Stimulated activated CD8-positive, alpha-beta memory T cell treated with anti-CD3 and anti-CD28 coated beads, Interleukin-15, amount 100 ng/mL, for 24 hours (primary cell): ENCODE data around the gene MINDY4.

ENCODE experiments used
- DNase-seq: peaks from one replicate; pipeline ENCODE4 v3.0.0-alpha.2; 2020; ENCODE audit warnings: low read depth

The MINDY4 gene

GRCh38 chr7:30743371-30744074, 27.7 kb upstream of the MINDY4 start:
- no peak for DNase-seq

- DNase-seq: no peak
Observed at GRCh38 chr7:30744075-30744417, 27.2 kb upstream of the MINDY4 start.

- DNase-seq: no peak
Observed at GRCh38 chr7:30745261-30745941, 25.8 kb upstream of the MINDY4 start.

- no peak for DNase-seq
Observed at GRCh38 chr7:30750010-30750409, 21.2 kb upstream of the MINDY4 start.

GRCh38 chr7:30750683-30751650, 20.2 kb upstream of the MINDY4 start:
- no peak for DNase-seq

GRCh38 chr7:30751696-30752273, 19.4 kb upstream of the MINDY4 start, which contains the start of gene INMT:
Gene INMT (plus strand): TSS chr7:30752135. CDS start chr7:30752151, 16 bp downstream.
- no peak for DNase-seq

- DNase-seq: no peak
Observed at GRCh38 chr7:30752484-30752883, 18.7 kb upstream of the MINDY4 start.

GRCh38 chr7:30752979-30753378, 18.2 kb upstream of the MINDY4 start:
- no peak for DNase-seq

GRCh38 chr7:30754315-30754877, 16.8 kb upstream of the MINDY4 start:
- DNase-seq: no peak

- DNase-seq: no peak
Observed at GRCh38 chr7:30755384-30756154, 15.6 kb upstream of the MINDY4 start.

- no peak for DNase-seq
Observed at GRCh38 chr7:30757342-30757692, 13.9 kb upstream of the MINDY4 start.

GRCh38 chr7:30760514-30761213, 10.6 kb upstream of the MINDY4 start:
- DNase-seq: no peak

GRCh38 chr7:30761214-30762156, 9.7 kb upstream of the MINDY4 start:
- DNase-seq: no peak

GRCh38 chr7:30764030-30764975, 6.9 kb upstream of the MINDY4 start:
- no peak for DNase-seq

- no peak for DNase-seq
Observed at GRCh38 chr7:30765408-30765807, 5.8 kb upstream of the MINDY4 start.

- DNase-seq: no peak
Observed at GRCh38 chr7:30770845-30771173, 408 bp upstream of the MINDY4 start.

- DNase-seq: no peak
Observed at GRCh38 chr7:30771880-30772425, 736 bp downstream of the MINDY4 start.

- no peak for DNase-seq
Observed at GRCh38 chr7:30772984-30773383, 1.8 kb downstream of the MINDY4 start.
